ENCODE results near the gene KIF3C. TPM values are rescaled to one million over a fixed set of nuclear protein-coding genes. Genes with fewer than 3 reads are reported as not detected.

Gene KIF3C
- total and polyA plus RNA-seq, 9 of the 15 experiments (the other 6 are each of a cell fraction or from before 2014, with no cell fraction given) = 0.69 to 6.7 (median 3.3) TPM

GRCh38 chr2:25954199-25954752 lies 28.0 kb downstream of the KIF3C start:
- DNase-seq (ENCODE audit: extremely low read depth in 1 of 4, low spot score in 3 of 4) = peak in 2 of 4 experiments; percentile 16 to 30
- no peaks in the 10 kb centered on the region for H3K27me3 ChIP-seq (ENCODE audit: control insufficient read depth in 2 of 2, insufficient read depth in 2 of 2, low read length in 2 of 2)
- intact Hi-C loops (cut with micrococcal nuclease) (loop anchor here (5.0 kb wide), 1 partner anchor 513 kb away; no protein-coding TSS in a partner anchor), in situ Hi-C loops (cut with MboI) (no loop called here)
- H3K4me2 ChIP-seq (ENCODE audit: insufficient read depth, low read length) = no peak overlapping the region
- H3K4me3 ChIP-seq = no peak overlapping the region
- H3K36me3 ChIP-seq (ENCODE audit: control insufficient read depth, insufficient read depth, low read length) = no peaks in the 10 kb centered on the region
- H3K9me3 ChIP-seq (replicated peaks; ENCODE audit: control insufficient read depth, insufficient read depth, low read depth, low read length) = no peaks in the 10 kb centered on the region
- ATAC-seq = peak; percentile 56; the same call in 2 of the 3 replicates
- H3K27ac ChIP-seq (ENCODE audit: extremely low read depth, low read depth, low read length) = no peak overlapping the region
- 56% methylated on average over 17 of the region's 21 CpGs for WGBS (ENCODE audit: insufficient coverage, low coverage, missing lambda C conversion rate)
- no peaks in the 10 kb centered on the region for H3K79me2 ChIP-seq (ENCODE audit: control insufficient read depth, insufficient read depth, low read length)
- peak overlapping the region in 1 of 2 experiments; percentile 61; a peak in 1 of 4 replicates for H3K9ac ChIP-seq (ENCODE audit: insufficient read depth in 1 of 2, low read depth in 2 of 2, low read length in 2 of 2)
- no peak overlapping the region for H2AFZ ChIP-seq (ENCODE audit: low read depth, low read length)
- H4K20me1 ChIP-seq (replicated peaks; ENCODE audit: control insufficient read depth, insufficient read depth, low read length) = peaks cover 10% of the 10 kb centered on the region; the same call in 1 of the 2 replicates
- H3K4me1 ChIP-seq (replicated peaks in 1 of 2; ENCODE audit: control insufficient read depth in 2 of 2, insufficient read depth in 2 of 2, low read length in 2 of 2) = peaks cover 0 to 8% of the 10 kb centered on the region in 2 experiments; a peak in 2 of 5 replicates
- H3K9me1 ChIP-seq (ENCODE audit: control insufficient read depth, insufficient read depth, low read length) = peaks cover 3% of the 10 kb centered on the region
- BruUV-seq (replicated peaks) = no TSS peak
- FAIRE-seq = no peak
- CTCF ChIA-PET (ENCODE audit: low intra/inter-chr PET ratio) = interaction anchor here (0.7 to 1.7 kb wide), 3 partner anchors 188 to 587 kb away, joined by 3 to 5 read pairs (median 4); no protein-coding TSS in a partner anchor
- TF ChIP-seq XRCC3 (IDR thresholded peaks at IDR 0.05) (no peak), AFF4 (CRISPR knock-in tag; IDR thresholded peaks at IDR 0.05) (no peak), TRIM25 (IDR thresholded peaks at IDR 0.05; ENCODE audit: borderline replicate concordance) (no peak), ZBTB33 (CRISPR knock-in tag; IDR thresholded peaks at IDR 0.05) (peak; percentile 84)
- POLR2A ChIA-PET = interaction anchor here (0.8 kb wide), 1 partner anchor 191 kb away, joined by 4 read pairs; no protein-coding TSS in a partner anchor
